ENCODE data around the gene CTNND2.
A peak's percentile ranks its signal among the peaks of the same experiment; 100 is the strongest.

Gene CTNND2
- 0 to 3.6 (median 0) reads per million in 17 experiments for total RNA-seq

GRCh38 chr5:11904265-11904906 lies at the start of gene CTNND2:
Gene CTNND2, minus strand, starts transcription at chr5:11904446. Its CDS starts 593 bp downstream, at chr5:11903853.
- no peak for DNase-seq

- DNase-seq = no peak
Observed at GRCh38 chr5:11946317-11946716, 42.1 kb upstream of the CTNND2 start.

GRCh38 chr5:11941566-11941965 lies 37.3 kb upstream of the CTNND2 start:
- no peak for DNase-seq

- DNase-seq = no peak
Observed at GRCh38 chr5:11931638-11932037, 27.4 kb upstream of the CTNND2 start.

GRCh38 chr5:11928909-11929308 lies 24.7 kb upstream of the CTNND2 start:
- no peak for DNase-seq

- DNase-seq = no peak
Observed at GRCh38 chr5:11925701-11926100, 21.5 kb upstream of the CTNND2 start.

GRCh38 chr5:11922394-11922793 lies 18.1 kb upstream of the CTNND2 start:
- DNase-seq = no peak

- DNase-seq = no peak
Observed at GRCh38 chr5:11918463-11919045, 14.3 kb upstream of the CTNND2 start.

- no peak for DNase-seq
Observed at GRCh38 chr5:11909471-11909870, 5.2 kb upstream of the CTNND2 start.

GRCh38 chr5:11906497-11906896 lies 2.3 kb upstream of the CTNND2 start:
- no peak for DNase-seq

GRCh38 chr5:11905206-11905605 lies 960 bp upstream of the CTNND2 start:
- DNase-seq = no peak

- DNase-seq = peak; percentile 1 to 52 (median 36)
Observed at GRCh38 chr5:11903614-11904264, 507 bp downstream of the CTNND2 start.

GRCh38 chr5:11903121-11903613 lies 1.1 kb downstream of the CTNND2 start:
- no peak for DNase-seq

- no peak for DNase-seq
Observed at GRCh38 chr5:11902201-11902619, 2.0 kb downstream of the CTNND2 start.

GRCh38 chr5:11898787-11899186 lies 5.5 kb downstream of the CTNND2 start:
- DNase-seq = no peak

- no peak for DNase-seq
Observed at GRCh38 chr5:11897781-11898180, 6.5 kb downstream of the CTNND2 start.

- no peak for DNase-seq
Observed at GRCh38 chr5:11894992-11895391, 9.3 kb downstream of the CTNND2 start.

- no peak for DNase-seq
Observed at GRCh38 chr5:11892832-11893231, 11.4 kb downstream of the CTNND2 start.

- DNase-seq = no peak
Observed at GRCh38 chr5:11890777-11891176, 13.5 kb downstream of the CTNND2 start.

GRCh38 chr5:11888221-11888620 lies 16.0 kb downstream of the CTNND2 start:
- DNase-seq = no peak

GRCh38 chr5:11878814-11879213 lies 25.4 kb downstream of the CTNND2 start:
- no peak for DNase-seq

GRCh38 chr5:11873587-11873986 lies 30.7 kb downstream of the CTNND2 start:
- no peak for DNase-seq

- DNase-seq = no peak
Observed at GRCh38 chr5:11869203-11869602, 35.0 kb downstream of the CTNND2 start.

GRCh38 chr5:11863911-11864310 lies 40.3 kb downstream of the CTNND2 start:
- DNase-seq = no peak
